Measurements from ENCODE around the gene CCDC92. TPM values are rescaled to one million over a fixed set of nuclear protein-coding genes. Genes with fewer than 3 reads are reported as not detected.

Gene CCDC92
- total RNA-seq, 2 donors from 2014 or later, result 9.6 to 19.5 TPM

- peaks cover 4% of the 10 kb centered on the region for H3K36me3 ChIP-seq
- intact Hi-C loops (cut with DNase I), result no loop called here
- H3K27ac ChIP-seq, result no peak overlapping the region
- no peak overlapping the region for H3K9ac ChIP-seq (ENCODE audit: low read depth in 2 of 2, low read length in 2 of 2)
- DNase-seq, result no peak
- H3K4me3 ChIP-seq, result no peak overlapping the region
- no peaks in the 10 kb centered on the region for H3K27me3 ChIP-seq
- TF ChIP-seq CTCF (IDR thresholded peaks at IDR 0.05), result no peak
- H3K4me1 ChIP-seq, result no peaks in the 10 kb centered on the region
- H3K9me3 ChIP-seq, result no peaks in the 10 kb centered on the region
Observed at GRCh38 chr12:123996581-123996980, 23.9 kb upstream of the CCDC92 start.

DNA sequence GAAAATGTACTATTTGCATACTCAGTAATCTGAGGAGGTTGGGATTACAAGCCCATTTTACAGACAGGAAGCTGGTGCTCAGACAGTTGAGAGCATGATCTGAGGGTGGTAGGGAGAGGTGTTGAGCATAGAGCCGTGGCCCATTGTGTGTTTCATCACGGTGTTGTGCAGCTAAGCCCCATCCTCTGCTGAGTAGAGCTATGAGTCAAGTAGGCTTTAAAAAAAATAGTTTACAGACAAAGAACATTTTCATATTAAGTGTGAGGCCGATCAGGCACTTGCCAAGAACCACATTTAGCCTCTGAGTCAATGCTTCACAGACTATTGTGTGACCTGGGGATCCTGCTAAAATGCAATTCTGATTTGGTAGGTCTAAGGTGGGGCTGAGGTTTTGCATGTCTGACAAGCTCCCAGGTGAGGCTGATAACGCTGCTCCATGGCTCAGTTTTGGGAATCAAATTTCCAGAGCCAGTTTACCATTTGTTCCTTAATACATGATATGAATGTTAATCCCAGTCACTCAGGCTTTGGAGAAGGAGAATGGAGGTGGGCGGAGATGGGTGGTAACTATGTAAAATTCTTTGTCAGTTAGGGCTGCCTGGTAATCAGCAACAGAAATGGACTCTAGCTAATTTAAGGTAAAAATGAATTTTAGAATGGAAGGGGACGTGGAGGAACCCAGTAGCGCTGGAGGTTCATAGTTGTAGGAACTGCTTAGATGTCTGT lies 22.6 kb upstream of the CCDC92 start:
- intact Hi-C loops (cut with DNase I), result no loop called here
- Histone ChIP-seq H3K36me3 (peaks cover 4% of the 10 kb centered on the region), H3K27me3 (no peaks in the 10 kb centered on the region), H3K9me3 (no peaks in the 10 kb centered on the region), H3K4me1 (no peaks in the 10 kb centered on the region), H3K27ac (no peak overlapping the region), H3K9ac (ENCODE audit: low read depth in 2 of 2, low read length in 2 of 2) (no peak overlapping the region), H3K4me3 (no peak overlapping the region)
- no peak for DNase-seq
- TF ChIP-seq CTCF (IDR thresholded peaks at IDR 0.05), result no peak

- no peak for DNase-seq
- Histone ChIP-seq H3K4me1 (no peaks in the 10 kb centered on the region), H3K9ac (ENCODE audit: low read depth in 2 of 2, low read length in 2 of 2) (no peak overlapping the region), H3K4me3 (no peak overlapping the region), H3K27ac (no peak overlapping the region), H3K27me3 (no peaks in the 10 kb centered on the region), H3K9me3 (no peaks in the 10 kb centered on the region), H3K36me3 (no peaks in the 10 kb centered on the region)
- TF ChIP-seq CTCF (IDR thresholded peaks at IDR 0.05), result no peak
- intact Hi-C loops (cut with DNase I), result no loop called here
Observed at GRCh38 chr12:123992118-123992825, 19.6 kb upstream of the CCDC92 start.

DNA sequence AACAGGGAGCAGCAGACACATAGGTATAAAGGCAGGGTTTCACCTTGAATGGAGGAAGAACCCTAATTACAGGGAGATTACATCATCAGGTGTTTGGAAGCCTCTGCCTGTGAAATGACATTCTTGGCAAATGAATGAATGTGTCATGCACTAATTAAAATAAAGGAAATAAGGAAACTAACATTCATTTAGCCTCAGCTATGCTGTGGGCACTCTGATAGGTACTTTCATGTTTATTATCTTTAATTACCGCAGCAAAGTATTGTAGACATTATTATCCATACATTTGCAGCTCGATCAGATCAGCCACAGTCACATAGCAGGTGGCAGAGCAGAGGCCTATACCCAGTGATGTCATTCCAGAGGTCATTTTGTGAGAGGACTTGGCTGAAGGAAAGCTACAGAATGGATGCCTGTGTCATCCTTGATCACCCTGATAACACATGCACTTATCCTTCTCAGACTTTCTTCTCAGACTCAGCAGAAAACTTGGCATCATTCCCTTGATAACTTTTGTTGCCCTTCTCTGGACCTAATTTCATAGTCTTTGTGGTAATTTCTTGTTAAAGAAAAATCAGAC lies 18.8 kb upstream of the CCDC92 start:
- Histone ChIP-seq H3K4me3 (no peak overlapping the region), H3K9ac (ENCODE audit: low read depth in 2 of 2, low read length in 2 of 2) (no peak overlapping the region), H3K27ac (peak overlapping the region; percentile 33), H3K4me1 (no peaks in the 10 kb centered on the region), H3K27me3 (no peaks in the 10 kb centered on the region), H3K36me3 (no peaks in the 10 kb centered on the region), H3K9me3 (no peaks in the 10 kb centered on the region)
- DNase-seq, result no peak
- no peak for TF ChIP-seq CTCF (IDR thresholded peaks at IDR 0.05)
- intact Hi-C loops (cut with DNase I), result no loop called here

DNA sequence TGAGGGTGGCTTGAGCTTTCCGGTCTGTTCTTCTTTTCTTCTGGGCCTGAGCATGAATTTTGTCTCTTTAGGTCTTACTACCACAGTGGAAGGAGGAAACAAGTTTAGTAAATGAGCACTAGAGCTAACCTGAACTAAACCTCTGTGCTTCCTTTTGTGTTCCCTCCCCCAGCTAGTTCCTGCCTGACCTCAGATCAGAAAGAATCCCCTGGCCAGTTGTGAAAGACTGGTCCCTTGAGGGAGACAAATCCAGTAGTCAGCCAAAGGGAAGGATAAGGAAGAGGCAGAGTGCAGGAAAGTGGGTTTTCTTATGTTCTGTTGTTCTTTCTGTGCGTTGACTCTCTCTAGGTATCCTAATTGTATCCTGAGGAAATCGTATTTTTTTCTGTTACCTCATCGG lies 17.9 kb upstream of the CCDC92 start:
- intact Hi-C loops (cut with DNase I), result no loop called here
- no peaks in the 10 kb centered on the region for H3K36me3 ChIP-seq
- DNase-seq, result no peak
- H3K9me3 ChIP-seq, result no peaks in the 10 kb centered on the region
- H3K27ac ChIP-seq, result peak overlapping the region; percentile 33
- no peak for TF ChIP-seq CTCF (IDR thresholded peaks at IDR 0.05)
- no peaks in the 10 kb centered on the region for H3K27me3 ChIP-seq
- H3K9ac ChIP-seq (ENCODE audit: low read depth in 2 of 2, low read length in 2 of 2), result peak overlapping the region in 1 of 2 donors; percentile 5
- H3K4me3 ChIP-seq, result no peak overlapping the region
- no peaks in the 10 kb centered on the region for H3K4me1 ChIP-seq
